DMS 273 treated with DMSO at 0.1 percent for 48 hours (cell line): ENCODE measurements around the gene ZNRF3.
"Not testable (repeated sequence)": the region's sequence is repeated elsewhere in the genome, so short reads cannot be mapped to it uniquely, and the experiment has no call there.

Experiments used
- DNase-seq: peaks from one replicate; lab custom pipeline; 2025; lab: John Stamatoyannopoulos, UW

Gene ZNRF3

GRCh38 chr22:28984482-28985158, 101.2 kb downstream of the ZNRF3 start:
- no peak for DNase-seq

DNA sequence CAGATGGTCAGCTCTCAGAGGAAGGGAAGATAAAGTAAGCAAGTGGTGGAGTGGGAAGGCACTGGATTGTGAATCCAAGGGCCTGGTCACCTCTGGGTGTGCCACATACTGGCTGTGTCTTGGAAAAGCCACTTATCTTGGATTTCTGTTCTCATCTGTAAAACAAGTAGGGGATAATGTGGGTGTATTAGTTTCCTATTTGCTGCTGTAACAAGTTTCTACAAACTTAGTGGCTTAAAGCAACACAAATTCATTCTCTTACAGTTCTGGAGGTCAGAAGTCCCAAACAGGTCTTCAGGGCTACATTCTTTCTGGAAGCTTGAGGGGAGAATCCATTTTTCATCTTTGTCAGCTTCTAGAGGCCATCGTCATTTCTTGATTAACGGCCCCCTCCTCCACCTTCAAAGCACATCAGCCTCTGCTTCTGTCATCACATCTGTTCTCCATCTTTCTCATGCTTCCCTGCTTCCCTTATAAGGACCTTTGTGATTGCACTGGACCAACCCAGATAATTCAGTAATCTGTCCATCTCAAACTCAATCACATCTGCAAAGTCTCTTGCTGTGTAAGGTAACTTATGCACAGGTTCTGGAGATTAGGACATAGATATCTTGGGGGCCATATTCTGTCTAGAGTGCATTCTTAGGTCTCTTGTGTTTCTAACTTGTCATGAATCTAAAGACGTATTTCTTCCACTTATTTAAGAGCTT, 102.4 kb downstream of the ZNRF3 start:
- no peak for DNase-seq

GRCh38 chr22:28986366-28986765, 103.0 kb downstream of the ZNRF3 start:
- no peak for DNase-seq

- no peak for DNase-seq
These were observed 105.1 kb downstream of the ZNRF3 start for GRCh38 chr22:28988457-28988856.

DNA sequence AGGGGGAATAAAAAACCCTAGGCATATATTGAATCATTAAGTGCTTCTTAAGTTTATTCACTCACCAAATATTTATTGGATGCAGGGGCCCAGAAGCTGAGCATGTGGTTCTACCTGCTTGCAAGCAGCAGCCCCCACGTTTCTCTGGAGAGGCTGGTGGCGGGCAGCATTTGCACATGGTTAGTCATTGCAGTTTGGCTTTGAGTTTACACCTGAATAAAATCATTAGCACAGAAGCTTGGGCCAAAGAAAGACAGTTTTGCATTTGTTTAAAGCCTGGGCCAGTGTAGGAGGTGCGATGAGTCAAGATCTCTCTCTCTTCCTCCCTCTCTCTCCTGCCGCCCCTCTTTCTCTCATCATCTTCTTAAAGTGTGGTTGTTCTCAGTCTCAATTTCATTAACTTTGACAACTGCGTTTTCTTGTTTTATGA, 105.7 kb downstream of the ZNRF3 start:
- no peak for DNase-seq

- no peak for DNase-seq
These were observed 106.1 kb downstream of the ZNRF3 start for GRCh38 chr22:28989484-28989883.

GRCh38 chr22:28989912-28990311, 106.5 kb downstream of the ZNRF3 start:
- no peak for DNase-seq

DNA sequence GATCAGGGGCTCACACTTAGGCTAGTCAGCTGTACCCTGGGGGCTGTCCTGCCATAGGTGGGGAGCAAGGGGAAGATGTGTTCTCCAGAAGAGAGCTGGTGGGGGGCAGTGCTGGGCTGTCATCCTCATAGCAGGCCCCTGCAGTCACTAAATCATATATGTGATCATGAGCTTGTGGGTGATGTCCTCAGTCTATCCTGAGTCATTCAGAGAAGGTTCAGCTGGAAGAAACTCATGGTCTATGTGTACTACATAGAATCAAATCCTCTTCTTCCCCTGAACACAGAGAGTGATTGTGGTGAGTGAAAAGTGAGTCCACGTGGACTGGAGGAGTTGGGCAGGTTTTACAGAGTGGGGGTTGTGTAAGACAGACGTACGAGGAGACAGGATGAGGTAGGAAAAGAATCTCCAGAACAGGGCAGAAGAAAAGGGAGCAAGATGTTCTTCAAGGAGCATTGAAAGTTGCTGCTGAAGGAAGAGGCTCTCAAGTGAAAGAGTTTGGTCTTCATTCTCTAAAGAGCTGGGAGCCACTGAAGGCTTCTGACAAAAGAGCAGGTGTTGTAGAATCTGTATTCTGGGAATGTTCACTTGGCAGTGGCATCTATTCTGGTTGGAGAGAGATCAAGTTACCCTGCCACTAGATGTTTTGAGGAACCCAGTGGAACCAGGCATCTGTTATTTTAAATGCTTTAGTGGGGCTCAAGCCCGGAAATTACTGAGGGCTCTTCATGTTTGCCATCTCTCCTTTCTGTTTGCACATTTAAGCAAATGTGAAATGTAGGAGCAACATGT, 109.4 kb downstream of the ZNRF3 start:
- DNase-seq = no peak

DNA sequence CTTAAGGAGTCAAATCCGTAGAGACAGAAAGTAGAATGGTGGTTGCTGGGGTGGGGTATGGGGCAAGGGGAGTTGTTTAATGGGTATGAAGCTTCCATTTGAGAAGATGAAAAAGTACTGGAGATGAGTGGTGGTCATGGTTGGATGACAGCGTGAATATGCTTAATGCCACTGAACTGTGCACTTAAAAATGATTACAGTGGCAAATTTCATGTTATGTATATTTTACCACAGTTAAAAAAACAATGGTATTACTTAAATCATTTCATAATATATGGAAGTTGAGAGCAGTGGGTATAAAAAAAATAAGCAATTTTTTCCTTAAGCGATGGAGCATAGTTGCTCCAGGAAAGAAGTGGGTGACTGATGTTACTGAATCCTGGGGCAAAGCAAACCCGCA, 111.2 kb downstream of the ZNRF3 start:
- DNase-seq = no peak

DNA sequence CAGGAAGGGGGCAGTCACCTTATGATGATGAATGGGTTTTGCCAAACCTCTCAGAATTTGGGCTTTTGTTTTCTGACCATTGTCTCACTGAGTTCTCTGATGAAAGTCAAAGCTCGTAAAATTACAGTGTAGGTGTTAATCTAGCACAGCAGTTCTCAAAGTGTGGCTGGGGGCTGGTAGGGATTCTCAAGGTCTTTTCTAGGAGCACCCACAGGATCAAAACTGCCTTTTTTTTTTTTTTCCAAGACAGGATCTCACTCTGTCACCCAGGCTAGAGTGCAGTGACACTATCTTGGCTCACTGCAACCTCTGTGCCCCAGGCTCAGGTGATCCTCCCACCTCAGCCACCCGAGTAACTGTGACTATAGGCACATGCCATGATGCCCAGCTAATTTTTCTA, 112.2 kb downstream of the ZNRF3 start:
- DNase-seq = no peak

- DNase-seq = no peak
These were observed 114.0 kb downstream of the ZNRF3 start for GRCh38 chr22:28997342-28997741.

GRCh38 chr22:28998681-28999080, 115.3 kb downstream of the ZNRF3 start:
- no peak for DNase-seq

GRCh38 chr22:28999510-28999909, 116.1 kb downstream of the ZNRF3 start:
- DNase-seq = no peak

GRCh38 chr22:28999919-29000556, 116.7 kb downstream of the ZNRF3 start:
- DNase-seq = no peak

GRCh38 chr22:29000641-29001040, 117.3 kb downstream of the ZNRF3 start:
- no peak for DNase-seq

GRCh38 chr22:29002603-29003002, 119.2 kb downstream of the ZNRF3 start:
- no peak for DNase-seq

DNA sequence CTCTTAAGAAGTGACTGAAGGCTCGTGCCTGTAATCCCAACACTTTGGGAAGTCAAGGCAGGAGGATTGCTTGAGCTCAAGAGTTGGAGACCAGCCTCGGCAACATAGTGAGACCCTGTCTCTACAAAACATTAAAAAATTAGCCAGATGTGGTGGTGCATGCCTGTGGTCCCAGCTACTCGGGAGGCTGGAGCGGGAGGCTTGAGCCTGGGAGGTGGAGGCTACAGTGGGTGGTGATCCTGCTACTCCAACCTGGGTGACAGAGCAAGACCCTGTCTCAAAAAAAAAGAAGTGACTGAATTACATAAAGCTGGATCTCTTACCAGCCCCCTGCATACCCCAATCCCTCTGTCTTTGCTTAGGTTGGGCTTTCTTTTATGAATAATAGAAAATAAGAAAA, 120.2 kb downstream of the ZNRF3 start:
- no peak for DNase-seq

DNA sequence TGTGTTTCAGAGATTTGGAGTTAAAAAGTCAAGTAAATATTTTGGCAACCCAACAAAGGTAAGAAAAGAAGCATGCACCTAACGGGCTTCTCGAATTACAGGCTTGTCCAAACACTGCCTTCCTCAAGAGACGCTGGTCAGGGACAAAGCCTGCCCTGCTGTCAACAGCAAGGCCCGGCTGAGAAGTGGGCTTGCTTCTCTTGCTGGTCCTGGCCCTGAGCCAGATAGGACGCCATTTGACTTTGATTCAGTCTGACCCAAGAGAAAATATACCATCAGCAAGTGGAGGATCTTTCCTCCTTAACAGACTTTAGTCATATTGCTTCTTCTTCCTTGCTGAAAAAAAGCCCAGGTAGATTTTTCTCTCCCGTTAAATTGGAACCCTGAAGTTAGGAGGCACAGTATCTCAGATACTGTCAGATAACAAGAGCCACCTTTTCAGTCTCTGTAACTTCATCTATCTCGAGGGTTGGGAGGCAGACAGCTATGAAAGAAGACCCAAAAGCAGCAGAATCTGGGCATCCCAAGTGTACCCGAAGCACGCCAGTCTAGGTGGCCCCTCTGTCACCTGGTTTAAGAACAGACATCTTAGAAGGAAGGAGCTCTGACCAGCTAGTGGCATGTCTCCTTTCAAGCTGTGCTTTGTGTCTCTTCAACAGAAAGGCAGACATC, 120.7 kb downstream of the ZNRF3 start:
- DNase-seq = no peak

DNA sequence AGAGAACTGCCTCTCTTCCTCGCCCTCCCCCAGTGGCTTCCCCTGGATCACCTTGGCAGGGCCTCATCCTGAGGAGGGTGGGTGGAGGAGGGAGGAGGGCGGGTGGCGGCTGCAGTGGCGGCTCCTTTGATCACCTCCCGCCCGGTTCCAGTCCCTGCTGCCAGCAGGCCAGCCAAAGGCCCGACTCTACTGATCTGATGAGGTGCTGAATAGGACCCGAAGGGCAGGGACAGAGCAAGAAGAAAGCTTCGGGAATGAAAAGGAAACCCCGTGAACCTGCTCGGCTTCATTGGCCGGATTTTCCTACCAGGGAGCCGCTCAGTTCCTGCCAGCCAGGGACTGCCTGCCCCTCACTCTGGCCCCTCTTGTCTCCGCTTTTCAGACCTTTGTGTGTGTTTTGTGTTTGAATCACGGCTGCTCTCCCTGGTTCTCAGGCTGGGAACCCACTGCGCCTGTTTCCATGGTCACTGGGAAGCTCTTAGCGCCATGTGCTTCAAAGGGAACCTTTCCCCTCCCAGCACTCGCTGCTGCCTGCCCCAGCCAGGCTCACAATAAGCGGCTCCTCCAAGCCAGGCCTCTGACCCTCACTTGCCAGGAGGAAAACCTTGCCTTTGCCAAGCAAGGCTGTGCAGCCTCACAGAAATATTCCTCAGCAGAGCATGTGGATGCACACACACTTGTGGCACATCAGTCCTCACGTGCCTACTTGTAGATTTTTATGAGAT, 121.4 kb downstream of the ZNRF3 start:
- DNase-seq = no peak

DNA sequence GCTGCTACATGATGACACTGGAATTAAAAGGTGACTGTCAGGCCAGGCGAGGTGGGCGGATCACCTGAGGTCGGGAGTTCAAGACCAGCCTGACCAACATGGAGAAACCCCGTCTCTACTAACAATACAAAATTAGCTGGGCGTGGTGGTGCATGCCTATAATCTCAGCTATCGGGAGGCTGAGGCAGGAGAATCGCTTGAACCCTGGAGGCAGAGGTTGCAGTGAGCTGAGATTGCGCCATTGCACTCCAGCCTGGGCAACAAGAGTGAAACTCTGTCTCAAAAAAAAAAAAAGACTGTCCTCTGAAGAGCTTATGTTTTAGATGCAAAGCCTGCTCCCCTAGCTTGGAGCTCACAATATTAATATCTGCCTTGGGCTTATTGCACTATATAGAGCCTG, 122.4 kb downstream of the ZNRF3 start:
- DNase-seq = not testable (repeated sequence)

DNA sequence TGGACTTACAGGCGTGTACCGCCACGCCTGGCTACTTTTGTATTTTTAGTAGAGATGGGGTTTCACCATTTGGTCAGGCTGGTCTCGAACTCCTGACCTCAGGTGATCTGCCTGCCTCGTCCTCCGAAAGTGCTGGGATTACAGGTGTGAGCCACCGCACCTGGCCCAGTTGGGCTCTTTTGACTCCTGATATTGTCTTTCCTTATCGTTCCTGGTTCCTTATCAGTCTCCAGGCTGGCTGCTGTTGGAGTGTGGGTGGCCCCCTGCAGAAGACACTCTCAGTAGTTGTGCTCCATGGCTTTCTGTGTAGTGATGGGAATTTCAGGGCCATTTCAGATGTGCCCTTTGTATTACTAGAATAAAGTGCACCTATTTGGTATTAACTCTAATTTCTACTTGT, 123.0 kb downstream of the ZNRF3 start:
- no peak for DNase-seq
